ENCODE measurements around the gene NLN. TPM values are rescaled to one million over a fixed set of nuclear protein-coding genes. Genes with fewer than 3 reads are reported as not detected.
A peak's percentile ranks its signal among the peaks of the same experiment; 100 is the strongest.
"Not testable (repeated sequence)": the region's sequence is repeated elsewhere in the genome, so short reads cannot be mapped to it uniquely, and the experiment has no call there.

The NLN gene
- total RNA-seq, 1 donor: 11.6 TPM

DNA sequence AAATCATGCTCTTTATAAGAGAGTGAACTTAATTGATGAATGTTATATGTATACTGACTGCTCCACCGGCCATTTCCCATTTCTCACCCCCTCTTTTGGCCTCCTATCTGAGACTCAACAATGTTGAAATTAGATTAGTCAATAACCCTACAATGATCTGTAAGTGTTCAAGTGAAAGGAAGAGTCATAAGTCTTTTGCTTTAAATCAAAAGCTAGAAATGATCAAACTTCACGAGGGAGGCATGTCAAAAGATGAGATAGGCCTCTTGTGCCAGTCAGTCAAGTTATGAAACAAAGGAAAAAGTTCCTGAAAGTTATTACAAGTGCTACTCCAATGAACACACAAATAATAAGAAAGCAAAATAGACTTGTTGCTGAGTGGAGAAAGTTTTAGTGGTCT is 83.1 kb downstream of the NLN start:
- DNase-seq (ENCODE audit: low read depth in 2 of 3, low spot score in 2 of 3): no peak

DNA sequence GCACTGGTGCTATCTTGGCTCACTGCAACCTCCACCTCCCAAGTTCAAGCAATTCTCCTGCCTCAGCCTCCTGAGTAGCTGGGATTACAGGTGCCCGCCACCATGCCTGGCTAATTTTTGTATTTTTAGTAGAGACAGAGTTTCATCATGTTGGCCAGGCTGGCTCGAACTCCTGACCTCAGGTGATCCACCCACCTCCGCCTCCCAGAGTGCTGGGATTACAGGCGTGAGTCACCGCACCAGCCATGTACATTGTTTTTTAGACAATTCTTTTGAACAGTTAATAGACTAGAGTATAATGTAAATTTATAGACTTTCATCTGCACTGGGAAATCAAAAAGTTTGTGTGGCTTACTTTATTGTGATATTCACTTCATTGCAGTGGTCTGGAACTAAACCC is 85.5 kb downstream of the NLN start:
- DNase-seq (ENCODE audit: low read depth in 2 of 3, low spot score in 2 of 3): not testable (repeated sequence)

DNA sequence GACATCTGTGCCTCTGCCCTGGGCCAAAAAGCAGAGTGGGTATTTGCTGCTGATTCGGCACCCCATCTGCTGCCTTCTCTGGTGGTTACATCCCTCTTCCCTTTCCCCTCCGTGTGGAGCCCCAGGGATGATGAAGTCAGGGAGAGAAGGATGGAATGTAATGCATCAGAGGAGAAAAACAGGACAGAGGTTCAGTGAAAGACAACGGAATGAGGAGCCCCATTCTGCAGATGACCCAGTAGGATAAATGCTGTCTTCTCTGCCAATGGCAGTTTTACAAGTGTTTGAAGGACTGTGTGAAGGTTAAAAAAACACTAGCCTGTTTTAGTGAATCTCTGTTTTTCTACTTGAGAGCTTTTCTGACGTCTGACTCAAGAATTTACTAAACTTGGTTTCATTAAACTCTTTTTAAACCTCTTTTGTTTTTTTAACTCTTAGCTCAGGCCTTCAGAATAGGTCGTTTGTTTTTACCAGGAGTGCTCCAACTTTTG is 86.3 kb downstream of the NLN start:
- no peak for DNase-seq (ENCODE audit: low read depth in 2 of 3, low spot score in 2 of 3)

DNA sequence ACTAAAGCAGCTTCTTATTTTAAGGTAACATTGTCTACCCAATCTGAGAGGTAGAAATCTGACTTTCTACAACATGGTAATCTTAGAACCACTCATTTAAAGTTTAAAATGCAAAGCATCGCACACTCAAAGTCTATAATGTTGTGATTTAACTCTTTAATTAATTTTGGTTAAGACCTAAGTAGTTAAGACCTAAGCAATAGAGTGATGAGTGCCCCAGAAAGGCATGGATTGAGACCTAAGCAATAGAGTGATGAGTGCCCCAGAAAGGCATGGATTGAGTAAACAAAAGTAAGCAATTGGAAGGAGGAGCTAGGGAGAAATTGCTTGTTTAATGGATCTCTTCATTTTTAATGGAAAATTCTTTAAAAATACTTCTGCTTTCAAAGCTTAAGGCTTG is 86.8 kb downstream of the NLN start:
- no peak for DNase-seq (ENCODE audit: low read depth in 2 of 3, low spot score in 2 of 3)

DNA sequence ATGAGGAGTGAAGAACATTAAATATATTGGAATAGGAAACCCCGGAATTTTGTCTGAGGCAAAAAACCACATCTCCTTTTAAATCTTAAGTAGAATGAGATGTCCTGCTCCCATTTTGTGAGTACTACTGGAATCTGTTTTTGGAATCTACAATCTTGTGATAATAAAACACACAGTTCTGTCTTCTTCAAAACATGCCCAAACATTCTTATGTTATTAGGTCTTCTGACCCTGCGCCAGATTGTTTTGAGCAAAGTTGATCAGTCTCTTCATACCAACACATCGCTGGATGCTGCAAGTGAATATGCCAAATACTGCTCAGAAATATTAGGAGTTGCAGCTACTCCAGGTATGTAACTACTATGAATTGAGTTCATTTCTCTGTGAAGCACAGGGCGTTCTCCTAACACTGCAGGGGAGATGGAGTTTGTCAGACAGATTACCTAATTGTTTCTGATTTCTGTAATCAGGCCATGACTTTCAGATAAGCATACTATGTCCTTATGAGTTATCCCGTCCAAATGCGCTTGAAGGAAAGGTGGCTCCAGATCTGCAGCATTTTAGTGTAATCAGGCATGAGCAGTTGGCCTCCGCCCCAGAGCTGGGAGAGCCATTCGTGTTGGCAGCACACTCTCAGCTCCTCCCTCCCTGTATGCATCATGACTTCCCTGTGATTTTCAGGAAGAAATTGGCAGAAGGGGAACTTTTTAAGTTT is 88.0 kb downstream of the NLN start:
- DNase-seq (ENCODE audit: low read depth in 2 of 3, low spot score in 2 of 3): no peak

DNA sequence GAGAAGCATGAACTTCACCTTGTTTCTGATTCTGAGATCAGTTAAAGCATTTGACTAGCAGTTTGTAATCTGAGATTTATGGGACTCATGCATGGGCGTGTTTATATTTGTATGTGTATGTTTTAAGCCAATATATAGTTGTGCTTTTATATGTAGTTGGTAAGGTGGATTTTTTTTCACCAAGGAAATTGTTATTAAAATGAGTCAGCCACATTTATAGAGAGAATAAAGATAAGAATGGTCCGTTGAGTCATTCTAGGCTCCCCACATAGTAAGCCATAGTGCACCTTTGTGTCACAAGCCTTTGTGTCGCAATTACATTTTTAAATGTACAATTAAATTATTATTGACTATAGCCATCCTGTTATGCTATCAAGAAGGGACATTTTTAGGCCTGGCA is 89.0 kb downstream of the NLN start:
- no peak for DNase-seq (ENCODE audit: low read depth in 2 of 3, low spot score in 2 of 3)

DNA sequence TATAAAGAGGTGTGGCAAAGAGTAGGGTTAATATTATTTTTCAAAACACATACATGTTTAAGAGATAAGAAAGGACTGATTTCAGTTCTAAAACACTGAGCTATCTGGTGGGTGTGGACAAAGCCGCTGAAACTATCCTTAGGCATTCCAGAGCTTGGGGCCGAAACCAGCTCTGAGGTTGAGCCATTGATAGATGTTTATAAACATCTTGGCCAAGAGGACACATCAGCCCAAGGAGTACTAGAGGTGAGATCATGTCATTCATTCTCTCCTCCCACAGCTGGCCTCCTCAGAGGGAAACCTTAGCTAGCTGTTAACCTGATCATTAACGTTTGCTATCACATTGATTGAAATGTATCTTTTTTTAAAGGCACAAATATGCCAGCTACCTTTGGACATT is 89.9 kb downstream of the NLN start:
- no peak for DNase-seq (ENCODE audit: low read depth in 2 of 3, low spot score in 2 of 3)

DNA sequence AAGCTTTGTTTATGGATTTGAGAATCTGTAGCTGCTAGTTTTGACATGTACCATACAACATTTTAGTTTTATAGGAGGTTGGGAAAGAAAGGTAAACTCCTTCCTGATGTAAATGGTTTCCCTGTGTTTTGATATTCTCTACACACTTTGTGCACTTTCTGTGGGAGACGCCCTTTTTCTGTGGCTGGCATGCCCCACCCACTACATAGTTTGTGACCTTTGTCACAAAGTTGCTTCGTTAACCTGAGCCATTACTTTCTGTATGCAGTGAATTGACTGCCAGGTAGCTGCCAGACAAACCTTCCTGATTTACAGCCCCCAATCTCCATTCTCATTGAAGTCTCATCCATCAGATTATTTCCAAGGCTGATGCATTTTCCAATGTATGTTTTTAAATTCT is 90.6 kb downstream of the NLN start:
- DNase-seq (ENCODE audit: low read depth in 2 of 3, low spot score in 2 of 3): no peak

DNA sequence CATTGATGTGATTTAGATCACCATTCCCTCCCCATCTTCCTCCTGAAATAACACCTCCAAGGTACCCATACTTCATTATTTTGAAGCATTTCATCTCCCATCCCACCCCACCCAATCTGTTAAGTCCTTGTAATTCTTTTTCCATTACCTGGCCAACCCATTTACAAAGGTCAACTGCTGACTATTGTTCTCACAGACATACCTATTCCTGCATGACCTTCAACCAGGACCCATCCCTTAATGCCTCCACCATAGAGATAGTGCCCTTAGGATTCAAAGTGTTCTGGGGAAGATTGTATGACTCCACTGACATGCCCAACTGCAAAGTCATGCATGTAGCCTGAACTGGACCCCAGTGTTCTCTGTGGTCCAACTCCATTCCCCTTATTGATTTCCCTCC is 91.2 kb downstream of the NLN start:
- DNase-seq (ENCODE audit: low read depth in 2 of 3, low spot score in 2 of 3): no peak

DNA sequence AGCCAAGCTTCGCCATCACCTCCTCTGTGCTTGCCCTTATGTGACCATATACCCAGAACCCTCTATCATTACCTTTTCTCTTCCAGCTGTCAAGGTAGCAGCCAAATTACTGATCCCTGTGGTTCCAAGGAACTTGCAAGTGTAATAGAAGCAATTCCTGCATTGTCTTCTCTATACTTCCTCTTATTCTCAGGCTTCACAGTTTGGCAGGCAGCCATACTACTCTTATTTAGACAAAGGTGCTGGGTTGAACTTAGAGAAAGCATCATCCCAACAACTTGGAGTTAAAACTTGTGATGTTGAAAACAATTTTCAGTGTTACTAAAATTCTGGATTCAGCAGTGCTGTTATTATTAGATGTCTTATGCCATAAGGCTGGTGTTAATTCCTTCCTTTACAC is 93.2 kb downstream of the NLN start:
- peak in 2 of 3 donors; percentile 35 to 79 for DNase-seq (ENCODE audit: low read depth in 2 of 3, low spot score in 2 of 3)

DNA sequence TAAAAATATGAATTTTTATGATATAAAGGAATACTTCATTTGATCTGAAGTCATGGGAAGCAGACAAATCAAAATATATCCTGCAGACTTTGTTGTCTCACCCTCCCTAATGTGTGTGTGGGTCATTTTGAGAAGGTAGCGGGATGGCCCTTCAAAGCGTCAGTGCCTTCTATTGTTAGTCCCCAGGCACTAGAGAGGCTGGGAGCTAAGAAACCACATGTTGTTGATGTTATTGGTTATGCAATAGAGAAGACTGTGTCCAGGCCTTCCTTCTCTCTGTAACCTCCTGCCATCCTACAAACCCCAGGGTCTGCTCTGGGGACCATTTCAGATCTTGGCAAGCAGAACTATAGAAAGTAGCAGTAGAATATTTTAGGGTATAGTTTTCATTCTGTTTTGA is 94.7 kb downstream of the NLN start:
- no peak for DNase-seq (ENCODE audit: low read depth in 2 of 3, low spot score in 2 of 3)

DNA sequence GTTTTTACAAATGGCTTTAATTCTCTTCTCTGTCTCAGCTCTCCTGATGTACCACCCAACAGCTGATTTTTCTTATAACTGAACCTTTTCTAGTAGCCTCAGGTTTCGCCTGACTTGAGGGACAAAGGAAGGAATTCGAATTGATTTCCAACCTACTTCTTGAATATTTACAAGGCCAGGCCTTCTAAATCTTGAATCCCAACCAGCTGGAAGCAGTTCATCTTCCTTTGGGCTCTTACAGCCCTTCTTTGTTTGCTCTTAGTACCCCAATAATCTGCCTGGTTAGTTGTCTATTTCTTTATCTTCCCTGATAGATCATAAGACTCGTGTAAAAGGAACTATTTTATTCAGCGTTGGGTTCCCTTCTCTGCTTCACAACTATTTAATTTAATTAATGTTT is 95.9 kb downstream of the NLN start:
- no peak for DNase-seq (ENCODE audit: low read depth in 2 of 3, low spot score in 2 of 3)

DNA sequence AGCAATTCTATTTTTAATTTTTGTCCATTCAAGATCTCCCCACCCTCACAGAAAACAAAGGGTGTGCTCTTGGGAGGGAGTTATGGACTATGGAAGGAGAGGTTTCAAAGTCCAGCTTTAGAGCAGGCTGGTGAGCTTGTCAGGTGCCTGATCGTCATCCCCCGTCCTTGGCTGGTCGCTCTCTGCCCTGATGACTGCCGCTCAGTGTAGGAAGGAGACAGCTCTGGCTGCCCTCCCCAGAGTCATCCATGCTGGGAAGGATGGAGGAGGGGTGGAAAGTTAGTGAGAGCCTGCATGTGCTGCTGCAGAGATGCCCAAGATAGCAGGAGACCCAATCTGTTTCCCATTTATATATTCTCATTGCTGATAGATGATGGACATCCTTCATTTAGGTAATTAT is 96.6 kb downstream of the NLN start:
- no peak for DNase-seq (ENCODE audit: low read depth in 2 of 3, low spot score in 2 of 3)

DNA sequence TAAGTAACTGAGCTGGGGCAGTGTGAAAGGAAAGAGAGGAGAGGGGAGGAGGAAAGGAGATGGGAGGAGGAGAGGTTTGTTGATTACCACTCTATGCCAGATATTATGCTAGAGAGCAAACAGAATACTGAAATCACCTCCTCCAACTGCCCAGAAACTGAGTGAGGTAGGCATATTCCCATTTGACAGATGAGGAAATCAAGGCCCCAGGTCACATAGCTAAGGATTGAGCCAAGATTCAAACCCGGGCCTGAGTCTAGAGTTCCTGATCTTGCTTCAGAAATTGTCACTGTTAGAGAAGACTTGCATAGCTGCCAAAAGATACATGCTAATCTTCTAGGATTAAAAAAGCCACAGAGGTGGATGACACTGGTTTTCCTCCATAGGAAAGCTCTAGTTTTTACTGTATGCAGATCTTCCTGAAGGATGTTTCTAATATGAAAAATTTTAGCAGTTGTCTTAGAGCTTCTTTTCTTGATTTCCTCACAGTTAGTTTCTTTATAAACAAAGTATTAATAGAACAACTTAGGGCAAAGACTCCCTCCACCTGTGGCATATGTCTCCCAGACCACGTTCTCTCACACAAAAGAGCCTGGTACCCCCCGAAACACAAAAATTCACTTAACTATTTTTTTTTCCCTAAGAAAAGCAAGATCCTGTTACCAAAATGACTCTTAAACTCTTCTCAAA is 97.4 kb downstream of the NLN start:
- no peak for DNase-seq (ENCODE audit: low read depth in 2 of 3, low spot score in 2 of 3)

DNA sequence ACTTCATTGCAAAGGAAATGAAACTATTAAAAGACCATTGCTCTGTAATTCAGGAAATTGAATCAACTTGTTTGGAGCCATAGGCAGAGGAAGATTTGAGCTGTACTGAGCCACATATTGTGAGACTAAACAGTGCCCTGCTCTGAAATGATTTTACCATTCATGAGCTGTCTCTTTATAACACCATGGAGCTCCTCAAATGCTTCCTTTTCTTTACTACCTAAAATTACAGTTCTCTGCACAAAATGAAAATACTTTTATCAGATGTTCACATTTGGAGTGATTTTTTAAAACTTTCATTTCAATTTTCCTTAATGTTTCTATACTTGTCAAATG is 97.9 kb downstream of the NLN start:
- DNase-seq (ENCODE audit: low read depth in 2 of 3, low spot score in 2 of 3): no peak

DNA sequence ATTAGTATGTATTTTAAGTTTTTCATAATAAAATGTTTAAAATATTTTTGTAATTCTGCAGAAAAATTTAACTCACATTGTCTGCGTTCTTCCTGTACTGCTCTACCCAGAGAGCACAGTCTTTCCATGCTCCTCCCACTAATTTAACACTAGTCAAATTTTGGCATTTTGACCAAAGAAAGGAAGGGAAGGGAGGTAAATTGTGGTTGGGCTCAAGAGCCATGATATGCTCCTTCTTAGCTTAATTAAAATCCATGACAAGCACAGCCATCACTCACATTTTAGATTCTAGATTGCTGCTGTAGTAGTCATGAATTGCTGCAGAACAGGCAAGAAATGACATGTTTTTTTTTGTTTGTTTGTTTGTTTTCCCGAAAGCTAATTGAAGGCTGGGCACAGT is 98.4 kb downstream of the NLN start:
- peak in 1 of 3 donors; percentile 6 for DNase-seq (ENCODE audit: low read depth in 2 of 3, low spot score in 2 of 3)

DNA sequence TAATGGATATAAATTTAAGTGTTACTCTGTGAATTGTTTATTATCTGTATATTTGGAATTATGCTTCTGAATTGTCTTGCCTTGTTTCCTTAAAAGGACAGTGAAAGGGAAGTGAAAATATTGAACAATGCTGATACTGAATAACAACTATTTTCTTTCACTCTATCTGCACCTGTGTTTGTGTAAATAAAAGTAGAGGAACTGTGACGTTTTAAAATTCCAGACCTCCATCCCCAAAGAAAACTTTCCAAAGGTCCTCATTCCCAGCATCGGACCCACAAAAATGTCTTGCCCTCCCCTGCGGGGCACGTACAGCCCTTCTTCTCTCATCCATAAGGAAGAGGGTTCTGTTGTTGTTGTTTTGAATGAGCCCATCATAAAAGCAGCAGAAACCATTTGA is 100.0 kb downstream of the NLN start:
- no peak for DNase-seq (ENCODE audit: low read depth in 2 of 3, low spot score in 2 of 3)

DNA sequence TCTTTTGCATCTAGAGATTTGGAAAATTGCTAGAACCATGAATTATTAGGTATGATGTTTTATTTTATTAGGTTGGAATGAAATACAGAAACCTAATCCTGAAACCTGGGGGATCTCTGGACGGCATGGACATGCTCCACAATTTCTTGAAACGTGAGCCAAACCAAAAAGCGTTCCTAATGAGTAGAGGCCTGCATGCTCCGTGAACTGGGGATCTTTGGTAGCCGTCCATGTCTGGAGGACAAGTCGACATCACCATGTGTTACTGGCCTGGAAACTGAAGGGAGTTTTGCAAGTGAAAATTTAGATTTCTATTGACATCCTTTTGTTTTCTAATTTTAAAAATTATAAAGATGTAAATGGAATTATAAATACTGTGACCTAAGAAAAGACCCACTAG is 100.7 kb downstream of the NLN start:
- DNase-seq (ENCODE audit: low read depth in 2 of 3, low spot score in 2 of 3): no peak

DNA sequence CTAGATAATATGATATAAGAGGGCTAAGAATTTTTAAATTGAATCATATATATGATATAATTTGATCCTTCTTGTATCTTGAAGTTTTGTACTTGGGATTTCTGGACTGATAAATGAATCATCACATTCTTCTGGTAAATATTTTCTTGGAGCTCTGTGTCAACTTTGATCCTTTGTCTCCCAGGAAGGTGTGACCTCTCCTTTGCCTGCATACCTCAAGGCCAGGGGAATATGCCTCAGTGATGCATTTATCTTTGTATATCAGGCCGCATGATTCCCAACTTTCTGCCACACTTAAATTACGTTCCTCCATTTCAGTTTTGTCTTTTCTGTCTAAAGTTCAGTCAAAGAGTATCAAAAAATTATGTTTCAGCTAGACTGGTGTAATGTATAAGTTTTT is 101.2 kb downstream of the NLN start:
- DNase-seq (ENCODE audit: low read depth in 2 of 3, low spot score in 2 of 3): no peak

DNA sequence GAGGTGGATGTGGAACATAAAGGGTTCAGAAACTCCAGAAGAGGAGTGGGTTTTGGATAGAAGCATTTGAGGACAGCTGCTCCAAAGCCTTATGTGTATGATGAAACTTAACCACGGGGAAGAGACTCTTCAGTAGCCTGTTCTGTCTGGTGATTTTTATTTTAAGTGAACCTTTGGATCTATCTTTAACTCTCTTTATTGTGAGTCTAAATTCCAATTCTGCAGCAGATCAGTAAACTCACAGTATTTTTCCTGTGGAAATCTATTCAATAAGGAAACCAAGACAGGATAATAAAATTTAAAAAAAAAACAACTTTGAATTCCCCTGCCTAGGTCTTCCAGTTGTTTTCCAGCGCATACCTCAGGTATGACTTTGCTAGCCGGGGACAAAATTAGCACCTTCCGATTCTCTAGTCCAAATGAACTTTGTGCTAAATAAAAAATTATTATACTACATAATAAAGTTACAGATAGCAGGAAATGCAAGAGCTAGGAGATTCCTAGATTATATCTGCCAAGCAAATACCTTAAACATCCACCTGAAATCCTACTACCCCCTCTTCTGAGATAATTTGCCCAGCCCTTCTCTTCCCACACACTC is 101.9 kb downstream of the NLN start:
- no peak for DNase-seq (ENCODE audit: low read depth in 2 of 3, low spot score in 2 of 3)

DNA sequence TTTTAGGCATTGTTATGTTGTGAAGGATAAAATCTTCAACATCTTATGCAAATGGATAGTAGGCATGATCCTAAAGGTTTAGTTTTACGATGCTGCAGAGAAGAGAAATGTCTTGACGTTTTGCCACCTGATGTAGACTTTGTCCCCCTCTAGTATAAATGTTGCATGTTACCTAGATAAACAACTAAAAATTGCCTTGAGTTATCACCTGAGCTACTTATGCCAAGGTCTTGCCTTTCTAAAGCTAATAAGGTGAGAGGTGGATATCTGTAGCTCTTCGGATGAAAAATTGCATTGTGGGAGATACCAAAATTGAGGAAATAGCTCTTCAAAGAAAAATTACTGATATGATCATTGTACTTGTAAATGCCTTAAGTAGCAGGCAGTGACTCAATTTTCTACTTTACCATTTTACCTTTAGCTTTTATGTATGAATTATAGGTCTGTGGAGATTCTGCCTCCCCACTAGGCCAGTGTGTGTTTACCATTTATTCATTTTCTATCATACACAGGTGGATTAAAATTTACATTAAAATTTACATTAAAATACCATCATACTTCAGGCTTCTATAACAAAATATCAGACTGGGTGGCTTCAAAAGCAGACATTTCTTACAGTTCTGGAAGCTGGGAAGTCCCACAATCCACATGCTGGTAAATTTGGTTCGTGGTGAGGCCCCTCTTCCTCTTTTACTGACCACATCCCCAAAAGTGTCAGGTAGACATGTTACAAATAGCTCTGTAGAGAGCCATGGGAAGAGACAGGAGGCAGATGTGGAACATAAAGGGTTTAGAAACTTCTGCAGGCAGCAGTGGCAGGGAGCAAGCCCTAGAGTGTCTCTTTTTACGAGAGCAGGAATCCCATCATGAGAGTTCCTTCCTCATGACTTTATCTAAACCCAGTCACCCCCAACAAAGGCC is 103.7 kb downstream of the NLN start:
- peak in 2 of 3 donors; percentile 82 to 94 for DNase-seq (ENCODE audit: low read depth in 2 of 3, low spot score in 2 of 3)
